ENCODE measurements around the gene ADAMTS6. TPM values are rescaled to one million over a fixed set of nuclear protein-coding genes. Genes with fewer than 3 reads are reported as not detected.
A peak's percentile ranks its signal among the peaks of the same experiment; 100 is the strongest.
"Not testable (repeated sequence)": the region's sequence is repeated elsewhere in the genome, so short reads cannot be mapped to it uniquely, and the experiment has no call there.

The ADAMTS6 gene
- total and polyA plus RNA-seq, 5 donors from 2014 or later: 0.03 to 1.5 (median 0.14) TPM; not detected in 1

DNA sequence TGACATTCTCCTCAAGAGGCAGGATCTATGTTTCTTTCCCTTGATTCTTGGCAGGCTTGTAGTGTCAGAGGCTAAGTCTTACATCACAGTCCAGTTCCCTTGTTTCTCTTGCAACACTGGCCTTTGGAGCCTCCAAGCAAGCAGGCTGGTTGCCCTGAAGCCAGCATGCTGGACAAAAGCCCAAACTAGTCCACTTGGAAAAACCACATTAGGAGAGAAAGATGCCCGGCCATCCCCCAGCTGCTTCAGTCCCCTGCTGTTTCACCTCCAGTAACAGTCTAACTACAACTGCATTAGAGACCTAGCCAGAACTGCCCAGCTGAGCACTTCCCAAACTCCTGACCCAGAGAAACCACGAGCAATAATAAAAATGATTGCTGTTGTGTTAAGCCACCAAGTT, 87.6 kb downstream of the ADAMTS6 start:
- DNase-seq: no peak
- Mint-ChIP-seq H3K27me3 (no peaks in the 10 kb centered on the region), H3K4me3 (no peak overlapping the region), H3K27ac (no peak overlapping the region), H3K9me3 (no peaks in the 10 kb centered on the region), H3K4me1 (no peaks in the 10 kb centered on the region), H3K36me3 (no peaks in the 10 kb centered on the region)
- no peaks in the 10 kb centered on the region for H3K4me1 ChIP-seq (ENCODE audit: control insufficient read depth, insufficient read depth, low read length, poor library complexity, severe bottlenecking)
- H3K27ac ChIP-seq (ENCODE audit: insufficient read depth, low read length, poor library complexity, severe bottlenecking): no peak overlapping the region
- H3K27me3 ChIP-seq (ENCODE audit: control insufficient read depth, insufficient read depth, low read length): no peaks in the 10 kb centered on the region
- no peaks in the 10 kb centered on the region for H3K36me3 ChIP-seq (ENCODE audit: control insufficient read depth, insufficient read depth, low read length)
- ATAC-seq (ENCODE audit: low read depth in 2 of 2): no peak
- no peaks in the 10 kb centered on the region for H3K9me3 ChIP-seq (ENCODE audit: control insufficient read depth in 2 of 2, low read length in 2 of 2)
- H3K4me3 ChIP-seq (ENCODE audit: low read depth, low read length): no peak overlapping the region

DNA sequence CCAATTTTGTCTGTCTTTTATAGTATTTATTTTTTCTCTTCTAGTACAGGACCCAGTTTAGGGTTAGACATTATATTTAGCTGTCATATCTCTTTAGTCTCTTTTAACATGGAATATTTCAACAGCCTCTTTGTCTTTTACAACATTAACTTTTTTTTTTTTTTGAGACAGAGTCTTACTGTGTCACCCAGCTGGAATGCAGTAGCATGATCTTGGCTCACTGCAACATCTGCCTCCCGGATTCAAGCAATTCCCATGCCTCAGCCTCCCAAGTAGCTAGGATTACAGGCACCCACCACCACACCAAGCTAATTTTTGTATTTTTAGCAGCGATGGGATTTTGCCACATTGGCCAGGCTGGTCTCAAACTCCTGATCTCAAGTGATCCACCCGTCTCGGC, 90.1 kb downstream of the ADAMTS6 start:
- ATAC-seq (ENCODE audit: low read depth in 2 of 2) (no peak), DNase-seq (no peak)
- Histone ChIP-seq H3K27me3 (ENCODE audit: control insufficient read depth, insufficient read depth, low read length) (no peaks in the 10 kb centered on the region), H3K4me3 (ENCODE audit: low read depth, low read length) (no peak overlapping the region), H3K36me3 (ENCODE audit: control insufficient read depth, insufficient read depth, low read length) (no peaks in the 10 kb centered on the region), H3K27ac (ENCODE audit: insufficient read depth, low read length, poor library complexity, severe bottlenecking) (no peak overlapping the region), H3K4me1 (ENCODE audit: control insufficient read depth, insufficient read depth, low read length, poor library complexity, severe bottlenecking) (no peaks in the 10 kb centered on the region), H3K9me3 (ENCODE audit: control insufficient read depth in 2 of 2, low read length in 2 of 2) (no peaks in the 10 kb centered on the region)
- Mint-ChIP-seq H3K36me3 (no peaks in the 10 kb centered on the region), H3K4me3 (no peak overlapping the region), H3K27ac (no peak overlapping the region), H3K27me3 (no peaks in the 10 kb centered on the region), H3K9me3 (no peaks in the 10 kb centered on the region), H3K4me1 (no peaks in the 10 kb centered on the region)

DNA sequence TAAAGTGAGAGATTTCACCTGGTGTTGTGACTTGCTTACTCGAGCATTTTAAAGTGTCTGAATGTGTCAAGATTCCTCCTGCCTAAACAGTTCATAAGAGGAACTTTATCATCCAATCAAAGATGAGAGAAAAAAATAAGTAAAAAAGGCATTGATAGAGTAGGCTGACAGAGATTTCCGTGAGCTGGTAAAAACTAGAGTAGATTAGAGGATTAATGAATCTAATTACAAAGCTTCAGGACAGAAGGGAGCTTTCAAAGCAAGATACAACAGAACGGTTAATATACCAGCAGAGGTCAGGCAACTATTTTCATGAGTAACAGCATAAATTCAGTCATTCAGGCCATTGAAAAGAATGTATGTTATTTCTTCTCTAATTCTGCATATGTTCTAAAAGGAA, 91.5 kb downstream of the ADAMTS6 start:
- no peaks in the 10 kb centered on the region for H3K4me1 ChIP-seq (ENCODE audit: control insufficient read depth, insufficient read depth, low read length, poor library complexity, severe bottlenecking)
- H3K4me1 Mint-ChIP-seq: no peaks in the 10 kb centered on the region
- H3K9me3 ChIP-seq (ENCODE audit: control insufficient read depth in 2 of 2, low read length in 2 of 2): no peaks in the 10 kb centered on the region
- H3K36me3 Mint-ChIP-seq: no peaks in the 10 kb centered on the region
- H3K27ac Mint-ChIP-seq: no peak overlapping the region
- no peak overlapping the region for H3K4me3 ChIP-seq (ENCODE audit: low read depth, low read length)
- no peaks in the 10 kb centered on the region for H3K27me3 Mint-ChIP-seq
- no peaks in the 10 kb centered on the region for H3K27me3 ChIP-seq (ENCODE audit: control insufficient read depth, insufficient read depth, low read length)
- no peak overlapping the region for H3K27ac ChIP-seq (ENCODE audit: insufficient read depth, low read length, poor library complexity, severe bottlenecking)
- no peaks in the 10 kb centered on the region for H3K9me3 Mint-ChIP-seq
- ATAC-seq (ENCODE audit: low read depth in 2 of 2) (no peak), DNase-seq (no peak)
- no peak overlapping the region for H3K4me3 Mint-ChIP-seq
- no peaks in the 10 kb centered on the region for H3K36me3 ChIP-seq (ENCODE audit: control insufficient read depth, insufficient read depth, low read length)

DNA sequence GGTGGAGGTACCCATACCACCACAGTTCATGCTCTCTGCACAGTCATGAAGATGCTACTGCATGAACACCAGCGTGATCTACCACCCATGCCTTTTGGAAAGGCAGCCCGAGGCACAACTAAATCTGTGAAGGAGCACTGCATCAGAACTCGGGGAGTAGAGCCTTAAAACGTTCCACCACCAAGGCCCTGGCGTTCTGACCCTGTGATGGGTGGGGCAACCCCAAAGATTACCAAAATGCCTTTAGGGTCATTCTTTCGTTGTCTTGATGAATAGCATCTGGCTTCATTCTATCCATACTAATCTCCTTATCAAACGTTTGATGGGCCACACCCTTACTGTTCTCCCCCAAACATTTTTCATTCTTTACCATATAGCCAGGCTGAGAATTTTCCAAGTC, 97.9 kb downstream of the ADAMTS6 start:
- Mint-ChIP-seq H3K4me3 (no peak overlapping the region), H3K4me1 (no peaks in the 10 kb centered on the region), H3K27ac (no peak overlapping the region), H3K36me3 (no peaks in the 10 kb centered on the region), H3K27me3 (no peaks in the 10 kb centered on the region), H3K9me3 (peaks cover 0 to 3% (median 0%) of the 10 kb centered on the region in 7 donors)
- Histone ChIP-seq H3K27ac (ENCODE audit: insufficient read depth, low read length, poor library complexity, severe bottlenecking) (no peak overlapping the region), H3K36me3 (ENCODE audit: control insufficient read depth, insufficient read depth, low read length) (no peaks in the 10 kb centered on the region), H3K4me1 (ENCODE audit: control insufficient read depth, insufficient read depth, low read length, poor library complexity, severe bottlenecking) (no peaks in the 10 kb centered on the region), H3K27me3 (ENCODE audit: control insufficient read depth, insufficient read depth, low read length) (no peaks in the 10 kb centered on the region), H3K9me3 (ENCODE audit: control insufficient read depth in 2 of 2, low read length in 2 of 2) (no peaks in the 10 kb centered on the region), H3K4me3 (ENCODE audit: low read depth, low read length) (no peak overlapping the region)
- ATAC-seq (ENCODE audit: low read depth in 2 of 2) (no peak), DNase-seq (no peak)

DNA sequence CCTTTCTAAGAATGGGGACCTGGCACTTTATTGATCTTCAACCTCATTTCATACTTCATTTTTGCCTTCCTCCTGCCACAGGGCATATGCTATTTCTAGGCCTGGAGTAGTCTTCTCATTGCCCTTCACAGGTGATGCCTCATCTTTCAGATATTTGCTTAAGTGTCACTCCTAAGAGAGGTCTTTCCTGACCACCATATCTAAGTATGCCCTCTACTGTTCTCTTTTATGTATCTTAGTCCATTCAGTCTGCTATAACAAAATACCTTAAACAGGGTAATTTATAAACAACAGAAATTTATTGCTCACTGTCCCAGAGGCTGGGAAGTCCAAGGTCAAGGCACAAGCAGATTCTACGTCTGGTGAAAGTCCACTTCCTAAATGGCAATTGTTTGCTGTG, 99.1 kb downstream of the ADAMTS6 start:
- DNase-seq: no peak
- Histone ChIP-seq H3K36me3 (ENCODE audit: control insufficient read depth, insufficient read depth, low read length) (no peaks in the 10 kb centered on the region), H3K4me3 (ENCODE audit: low read depth, low read length) (no peak overlapping the region), H3K27ac (ENCODE audit: insufficient read depth, low read length, poor library complexity, severe bottlenecking) (no peak overlapping the region), H3K9me3 (ENCODE audit: control insufficient read depth in 2 of 2, low read length in 2 of 2) (no peaks in the 10 kb centered on the region), H3K4me1 (ENCODE audit: control insufficient read depth, insufficient read depth, low read length, poor library complexity, severe bottlenecking) (no peaks in the 10 kb centered on the region), H3K27me3 (ENCODE audit: control insufficient read depth, insufficient read depth, low read length) (no peaks in the 10 kb centered on the region)
- Mint-ChIP-seq H3K27me3 (no peaks in the 10 kb centered on the region), H3K36me3 (no peaks in the 10 kb centered on the region), H3K27ac (no peak overlapping the region), H3K9me3 (peaks cover 0 to 4% (median 0%) of the 10 kb centered on the region in 7 donors), H3K4me1 (no peaks in the 10 kb centered on the region), H3K4me3 (no peak overlapping the region)
- no peak for ATAC-seq (ENCODE audit: low read depth in 2 of 2)

DNA sequence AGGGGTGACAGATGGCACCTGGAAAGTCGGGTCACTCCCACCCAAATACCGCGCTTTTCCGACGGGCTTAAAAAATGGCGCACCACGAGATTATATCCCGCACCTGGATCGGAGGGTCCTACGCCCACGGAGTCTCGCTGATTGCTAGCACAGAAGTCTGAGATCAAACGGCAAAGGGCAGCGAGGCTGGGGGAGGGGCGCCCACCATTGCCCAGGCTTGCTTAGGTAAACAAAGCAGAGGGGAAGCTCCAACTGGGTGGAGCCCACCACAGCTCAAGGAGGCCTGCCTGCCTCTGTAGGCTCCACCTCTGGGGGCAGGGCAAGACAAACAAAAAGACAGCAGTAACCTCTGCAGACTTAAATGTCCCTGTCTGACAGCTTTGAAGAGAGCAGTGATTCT, 111.2 kb downstream of the ADAMTS6 start:
- H3K27me3 Mint-ChIP-seq; H3K27me3 ChIP-seq (ENCODE audit: control insufficient read depth, insufficient read depth, low read length); H3K9me3 ChIP-seq (ENCODE audit: control insufficient read depth in 2 of 2, low read length in 2 of 2); H3K4me1 Mint-ChIP-seq; H3K36me3 ChIP-seq (ENCODE audit: control insufficient read depth, insufficient read depth, low read length); H3K4me3 Mint-ChIP-seq; H3K27ac Mint-ChIP-seq; H3K36me3 Mint-ChIP-seq; ATAC-seq (ENCODE audit: low read depth in 2 of 2); H3K9me3 Mint-ChIP-seq; H3K27ac ChIP-seq (ENCODE audit: insufficient read depth, low read length, poor library complexity, severe bottlenecking); H3K4me1 ChIP-seq (ENCODE audit: control insufficient read depth, insufficient read depth, low read length, poor library complexity, severe bottlenecking); H3K4me3 ChIP-seq (ENCODE audit: low read depth, low read length): not testable (repeated sequence)
- peak in 1 of 3 donors; percentile 20 for DNase-seq

DNA sequence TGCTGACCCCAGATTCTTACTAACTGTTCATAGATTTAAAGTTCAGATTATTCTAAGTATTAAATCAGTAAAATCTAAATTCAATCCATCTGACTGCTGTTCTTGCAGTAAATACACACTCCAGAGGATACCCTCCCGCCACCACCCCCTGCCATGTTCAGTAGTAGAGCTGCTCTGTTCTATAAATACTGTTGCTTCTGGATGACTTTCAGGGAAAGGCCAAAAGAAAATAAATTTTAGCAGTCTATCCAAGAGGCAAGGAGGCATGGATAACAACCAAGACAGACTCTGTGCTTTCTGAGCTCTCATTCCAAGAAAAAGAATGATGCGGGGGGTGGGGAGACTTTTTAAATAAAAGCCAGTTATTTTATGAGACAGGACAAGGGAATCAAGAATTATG, 115.1 kb downstream of the ADAMTS6 start:
- Mint-ChIP-seq H3K4me1 (no peaks in the 10 kb centered on the region), H3K36me3 (no peaks in the 10 kb centered on the region), H3K4me3 (no peak overlapping the region), H3K9me3 (peaks cover 0 to 1% (median 0%) of the 10 kb centered on the region in 7 donors), H3K27ac (no peak overlapping the region), H3K27me3 (no peaks in the 10 kb centered on the region)
- no peak for DNase-seq
- no peaks in the 10 kb centered on the region for H3K9me3 ChIP-seq (ENCODE audit: control insufficient read depth in 2 of 2, low read length in 2 of 2)
- no peak overlapping the region for H3K27ac ChIP-seq (ENCODE audit: insufficient read depth, low read length, poor library complexity, severe bottlenecking)
- no peaks in the 10 kb centered on the region for H3K27me3 ChIP-seq (ENCODE audit: control insufficient read depth, insufficient read depth, low read length)
- ATAC-seq (ENCODE audit: low read depth in 2 of 2): no peak
- H3K36me3 ChIP-seq (ENCODE audit: control insufficient read depth, insufficient read depth, low read length): no peaks in the 10 kb centered on the region
- no peaks in the 10 kb centered on the region for H3K4me1 ChIP-seq (ENCODE audit: control insufficient read depth, insufficient read depth, low read length, poor library complexity, severe bottlenecking)
- no peak overlapping the region for H3K4me3 ChIP-seq (ENCODE audit: low read depth, low read length)

DNA sequence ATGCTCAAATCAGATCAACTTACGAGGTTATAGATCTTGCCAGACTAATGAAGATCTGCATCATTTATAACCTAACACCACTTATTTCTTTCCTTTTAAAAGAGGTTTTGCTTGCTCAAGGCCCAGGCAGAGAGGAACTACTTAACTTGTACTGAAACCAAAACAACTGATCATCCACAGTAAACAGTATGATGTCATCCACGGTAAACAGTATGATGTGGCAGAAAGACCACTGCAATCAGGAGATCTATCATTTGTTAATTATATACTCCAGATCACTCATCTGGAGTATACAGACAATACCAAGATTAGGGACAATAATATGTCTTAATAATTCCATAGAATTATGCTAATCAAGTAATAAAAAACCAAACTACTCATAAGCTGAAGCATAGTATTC, 116.8 kb downstream of the ADAMTS6 start:
- no peaks in the 10 kb centered on the region for H3K9me3 ChIP-seq (ENCODE audit: control insufficient read depth in 2 of 2, low read length in 2 of 2)
- H3K27ac Mint-ChIP-seq: no peak overlapping the region
- H3K9me3 Mint-ChIP-seq: peaks cover 0 to 1% (median 0%) of the 10 kb centered on the region in 7 donors
- H3K36me3 ChIP-seq (ENCODE audit: control insufficient read depth, insufficient read depth, low read length): no peaks in the 10 kb centered on the region
- H3K27me3 ChIP-seq (ENCODE audit: control insufficient read depth, insufficient read depth, low read length): no peaks in the 10 kb centered on the region
- H3K4me3 ChIP-seq (ENCODE audit: low read depth, low read length): no peak overlapping the region
- no peaks in the 10 kb centered on the region for H3K4me1 Mint-ChIP-seq
- no peaks in the 10 kb centered on the region for H3K4me1 ChIP-seq (ENCODE audit: control insufficient read depth, insufficient read depth, low read length, poor library complexity, severe bottlenecking)
- H3K36me3 Mint-ChIP-seq: no peaks in the 10 kb centered on the region
- peak overlapping the region in 1 of 4 donors; percentile 48 for H3K4me3 Mint-ChIP-seq
- no peak for DNase-seq
- H3K27me3 Mint-ChIP-seq: no peaks in the 10 kb centered on the region
- no peak overlapping the region for H3K27ac ChIP-seq (ENCODE audit: insufficient read depth, low read length, poor library complexity, severe bottlenecking)
- no peak for ATAC-seq (ENCODE audit: low read depth in 2 of 2)

Data from CD4-positive, CD25-positive, alpha-beta regulatory T cell (primary cell).